Fibroblast of lung (primary cell): ENCODE results near the gene C22orf31. TPM values are rescaled to one million over a fixed set of nuclear protein-coding genes. Genes with fewer than 3 reads are reported as not detected.
"Not testable (repeated sequence)": the region's sequence is repeated elsewhere in the genome, so short reads cannot be mapped to it uniquely, and the experiment has no call there.

ENCODE experiments used
- DNase-seq, 2 donors: peaks; one replicate each; pipeline versions ENCODE4 v3.0.0 to v3.0.0-alpha.2; 2010; ENCODE audit warnings: low read depth in 2 of 2
- H2AFZ ChIP-seq: 2 replicates; pipeline ENCODE4 v1.5.1; 2012; ENCODE audit warnings: low read length, control low read depth, inconsistent platforms
- H3K27ac ChIP-seq: 2 replicates; pipeline ENCODE4 v1.5.1; 2011; ENCODE audit warnings: low read length, control low read depth; ENCODE audit not compliant: insufficient read depth
- H3K27me3 ChIP-seq: 2 replicates; pipeline ENCODE4 v1.5.1; 2011; ENCODE audit warnings: mild to moderate bottlenecking, low read length; ENCODE audit not compliant: control insufficient read depth, insufficient read depth
- H3K36me3 ChIP-seq: 2 replicates; pipeline ENCODE4 v1.5.1; 2011; ENCODE audit warnings: low read length; ENCODE audit not compliant: control insufficient read depth, insufficient read depth
- H3K4me1 ChIP-seq: 2 replicates; pipeline ENCODE4 v1.5.1; 2011; ENCODE audit warnings: low read length; ENCODE audit not compliant: control insufficient read depth, insufficient read depth; ENCODE audit errors: extremely low read depth
- H3K4me2 ChIP-seq: 2 replicates; pipeline ENCODE4 v1.5.1; 2011; ENCODE audit warnings: low read length, control low read depth; ENCODE audit not compliant: insufficient read depth; ENCODE audit errors: extremely low read depth
- H3K4me3 ChIP-seq, 4 experiments: fragments of 200-600 bp in 1 of 4; sonication (generic) in 1 of 4; replicated peaks in 1 of 4; 2 replicates each; pipeline ENCODE4 v1.5.1; 2011 to 2016; ENCODE audit warnings: low read length in 4 of 4, low read depth in 3 of 4, mild to moderate bottlenecking in 3 of 4, control low read depth in 2 of 4, inconsistent platforms in 1 of 4, mixed read lengths in 1 of 4; ENCODE audit not compliant: insufficient read depth in 1 of 4; ENCODE audit errors: control extremely low read depth in 1 of 4
- H3K79me2 ChIP-seq: 2 replicates; pipeline ENCODE4 v1.5.1; 2012; ENCODE audit warnings: mild to moderate bottlenecking, low read length, inconsistent platforms; ENCODE audit not compliant: control insufficient read depth, insufficient read depth
- H3K9ac ChIP-seq: 2 replicates; pipeline ENCODE4 v1.5.1; 2011; ENCODE audit warnings: mild to moderate bottlenecking, low read length, control low read depth; ENCODE audit not compliant: insufficient read depth
- H3K9me3 ChIP-seq: 2 replicates; pipeline ENCODE4 v1.5.1; 2012; ENCODE audit warnings: low read depth, low read length; ENCODE audit not compliant: control insufficient read depth, insufficient read depth
- H4K20me1 ChIP-seq: 2 replicates; pipeline ENCODE4 v1.5.1; 2011; ENCODE audit warnings: low read length; ENCODE audit not compliant: control insufficient read depth, insufficient read depth; ENCODE audit errors: extremely low read depth
- CTCF ChIP-seq, 2 donors: IDR thresholded peaks in 1 of 2; conservative IDR thresholded peaks in 1 of 2; 1 replicate in 1 of 2; 2 replicates in 1 of 2; pipeline ENCODE4 v1.5.1; 2011 to 2012; ENCODE audit warnings: low read length in 2 of 2, control low read depth in 1 of 2, inconsistent platforms in 1 of 2, low read depth in 1 of 2, mild to moderate bottlenecking in 1 of 2
- EZH2 ChIP-seq: IDR thresholded peaks from 2 replicates; pipeline ENCODE4 v1.5.1; 2012; ENCODE audit warnings: low read length, control low read depth, mild to moderate bottlenecking; ENCODE audit errors: missing control alignments
- polyA plus RNA-seq, 2 donors: library from polyadenylated mRNA; depleted of rRNA in 1 of 2; stranded (reverse) in 1 of 2; unstranded in 1 of 2; fragments of >200 nt; gene quantifications; 2 replicates each; pipeline ENCODE4 v1.2.1, GENCODE V29; 2011 to 2012; ENCODE audit warnings: missing spikeins in 1 of 2
- total RNA-seq: library from RNA; depleted of rRNA; stranded (reverse); fragments of >200 nt; gene quantifications from 2 replicates; pipeline ENCODE4 v1.2.1, GENCODE V29; 2014

The C22orf31 gene
- total and polyA plus RNA-seq, 2 donors (not counting 1 experiment from before 2014, with no cell fraction given): 0.17 TPM; not detected in 1

GRCh38 chr22:29083933-29084591, 22.4 kb upstream of the C22orf31 start:
- Histone ChIP-seq H3K4me1 (peaks cover 3% of the 10 kb centered on the region), H4K20me1 (no peaks in the 10 kb centered on the region), H3K27me3 (no peaks in the 10 kb centered on the region), H3K79me2 (no peaks in the 10 kb centered on the region), H3K36me3 (no peaks in the 10 kb centered on the region), H3K4me2 (no peak overlapping the region), H3K9ac (no peak overlapping the region), H3K27ac (peak overlapping the region; percentile 37), H2AFZ (no peak overlapping the region), H3K9me3 (no peaks in the 10 kb centered on the region), H3K4me3 (no peak overlapping the region)
- DNase-seq: peak in 1 of 2 donors; percentile 48
- no peak for TF ChIP-seq CTCF (conservative IDR thresholded peaks at IDR 0.05 in 1 of 2, IDR thresholded peaks at IDR 0.05 in 1 of 2; ENCODE audit: low read depth in 1 of 2, low read length in 2 of 2)
- TF ChIP-seq EZH2: no peak

- H3K4me2 ChIP-seq, H3K9me3 ChIP-seq, H3K27me3 ChIP-seq, H3K36me3 ChIP-seq, H3K9ac ChIP-seq, H3K4me3 ChIP-seq, H3K4me1 ChIP-seq, H2AFZ ChIP-seq, H4K20me1 ChIP-seq, H3K27ac ChIP-seq, H3K79me2 ChIP-seq, DNase-seq: not testable (repeated sequence)
These were observed 21.9 kb upstream of the C22orf31 start for GRCh38 chr22:29083576-29083932.

GRCh38 chr22:29082826-29083545, 21.4 kb upstream of the C22orf31 start:
- no peak for DNase-seq
- no peaks in the 10 kb centered on the region for H4K20me1 ChIP-seq
- no peak overlapping the region for H2AFZ ChIP-seq
- H3K9me3 ChIP-seq: no peaks in the 10 kb centered on the region
- H3K4me2 ChIP-seq: no peak overlapping the region
- no peak overlapping the region for H3K9ac ChIP-seq
- H3K27me3 ChIP-seq: no peaks in the 10 kb centered on the region
- H3K4me1 ChIP-seq: peaks cover 3% of the 10 kb centered on the region
- no peaks in the 10 kb centered on the region for H3K36me3 ChIP-seq
- no peak overlapping the region for H3K4me3 ChIP-seq
- H3K79me2 ChIP-seq: no peaks in the 10 kb centered on the region
- TF ChIP-seq EZH2 (no peak), CTCF (conservative IDR thresholded peaks at IDR 0.05 in 1 of 2, IDR thresholded peaks at IDR 0.05 in 1 of 2; ENCODE audit: low read depth in 1 of 2, low read length in 2 of 2) (no peak)
- H3K27ac ChIP-seq: no peak overlapping the region
